CD4-positive, alpha-beta T cell treated with Interleukin-1 beta for 1 hour (primary cell): ENCODE results near the gene ECT2L.
A peak's percentile ranks its signal among the peaks of the same experiment; 100 is the strongest.
"Not testable (repeated sequence)": the region's sequence is repeated elsewhere in the genome, so short reads cannot be mapped to it uniquely, and the experiment has no call there.

Experiments used
- DNase-seq, 2 donors: peaks; one replicate each; pipeline ENCODE4 v3.0.0-alpha.2; 2020 to 2022

The ECT2L gene

DNA sequence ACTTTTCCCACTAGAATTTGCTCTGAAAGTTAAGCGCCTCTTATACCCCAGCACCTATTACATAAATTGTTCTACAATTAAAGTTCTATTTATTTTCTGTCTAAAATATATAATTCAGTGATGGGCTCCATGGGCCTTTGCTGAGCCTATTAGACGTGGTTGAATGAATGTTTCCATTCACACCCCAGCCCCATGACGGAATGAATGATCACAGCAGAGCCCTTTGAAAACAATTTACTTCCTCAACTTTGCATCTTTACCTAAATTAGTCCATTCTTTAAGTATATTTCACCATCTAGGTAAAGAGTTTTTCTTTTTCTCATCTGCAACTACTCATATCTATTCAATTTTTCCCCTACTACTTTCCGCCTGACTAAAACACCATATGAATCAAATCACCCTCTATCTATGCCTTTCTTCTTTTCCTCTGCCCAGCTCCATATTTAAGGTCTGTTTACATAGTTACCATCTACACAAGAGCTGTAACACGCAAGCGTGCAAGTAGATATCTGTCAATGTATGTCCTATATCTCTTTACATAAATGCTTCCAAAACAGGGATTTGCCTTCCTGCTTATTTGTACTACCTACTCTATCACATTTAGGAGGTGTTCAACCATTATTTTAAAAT lies 69.7 kb downstream of the ECT2L start:
- no peak for DNase-seq

DNA sequence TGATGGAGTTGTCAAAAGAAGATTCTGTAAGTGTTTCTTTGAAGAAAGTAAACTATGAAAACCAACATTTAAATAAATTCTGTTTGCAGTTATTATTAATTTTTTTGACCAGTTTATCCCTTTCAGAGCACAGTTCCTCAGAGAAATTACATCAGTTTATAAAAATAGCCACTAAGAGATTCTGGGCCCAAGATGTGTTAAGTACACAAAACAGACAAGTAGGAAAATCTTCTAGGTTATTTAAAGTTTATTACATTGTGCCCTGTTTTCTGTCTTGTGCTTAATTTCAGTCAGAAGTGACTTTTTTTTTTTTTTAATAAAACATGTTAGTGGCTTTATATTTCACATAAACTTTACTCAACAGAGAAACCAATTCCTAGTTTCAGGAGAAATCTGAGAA lies 72.3 kb downstream of the ECT2L start:
- no peak for DNase-seq

DNA sequence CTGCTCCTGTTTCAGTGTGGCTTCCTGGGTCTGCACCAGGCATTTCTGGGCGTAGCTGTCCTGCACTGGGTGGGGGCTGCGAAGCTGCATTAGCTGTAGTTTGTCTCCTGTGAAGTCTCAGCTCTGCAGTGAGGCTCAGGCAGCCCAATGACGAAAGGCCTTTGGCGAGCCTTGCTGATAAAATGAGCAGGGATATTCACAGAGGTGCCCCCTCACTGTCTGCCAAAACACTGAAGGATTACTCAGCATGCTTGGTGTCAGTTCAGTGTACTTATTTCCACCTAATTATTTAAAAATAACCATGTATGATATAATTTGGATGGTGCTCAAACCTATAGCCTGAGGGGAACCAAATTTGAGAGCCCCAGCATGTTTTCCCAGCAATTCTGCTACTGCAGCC lies 73.5 kb downstream of the ECT2L start:
- DNase-seq: no peak

DNA sequence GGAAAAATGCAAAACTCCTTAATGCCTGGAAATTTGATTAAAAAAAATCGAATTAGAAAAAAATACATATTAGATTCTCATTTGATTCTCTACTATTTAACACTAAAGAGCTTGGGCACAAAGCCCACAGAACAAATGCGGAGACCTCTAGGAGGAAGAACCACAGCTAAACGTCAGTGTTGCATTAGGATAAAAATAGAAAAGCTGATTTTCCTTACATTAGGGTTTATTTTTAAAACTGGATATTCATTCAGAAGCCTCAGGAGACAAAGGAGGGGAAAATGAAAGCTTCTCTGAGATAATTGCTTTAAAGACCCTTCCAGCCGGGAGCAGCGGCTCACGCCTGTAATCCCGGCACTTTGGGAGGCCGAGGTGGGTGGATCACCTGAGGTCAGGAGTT lies 77.3 kb downstream of the ECT2L start:
- no peak for DNase-seq

DNA sequence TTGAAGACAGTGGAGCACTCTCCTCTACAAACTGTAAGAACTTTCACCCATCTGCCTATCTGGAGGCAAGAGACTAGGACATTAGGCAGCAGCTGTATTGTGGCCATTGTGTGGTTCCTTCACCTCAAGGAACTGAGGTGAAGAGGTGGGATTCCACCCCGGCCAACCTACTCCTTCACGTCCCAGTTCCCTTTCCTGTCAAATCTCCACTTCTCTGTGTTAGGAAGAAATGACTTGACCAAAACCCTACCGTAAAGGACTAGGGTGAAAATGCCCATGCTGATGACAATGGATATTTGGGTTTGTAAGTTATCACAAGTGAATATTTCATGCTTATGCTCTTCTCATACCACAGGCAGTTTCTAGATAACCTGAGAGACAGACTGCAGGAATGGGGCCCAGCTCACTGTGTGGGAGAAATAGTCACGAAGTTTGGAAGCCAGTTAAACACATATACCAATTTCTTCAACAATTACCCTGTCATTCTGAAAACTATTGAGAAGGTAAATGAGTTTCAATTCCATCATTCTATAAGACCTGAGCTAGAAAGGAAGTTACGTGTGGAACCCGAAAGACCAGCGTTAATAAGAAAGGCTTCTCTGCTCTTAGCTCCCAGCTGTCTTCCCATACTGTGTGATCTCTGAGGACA lies 86.6 kb downstream of the ECT2L start:
- DNase-seq: no peak

DNA sequence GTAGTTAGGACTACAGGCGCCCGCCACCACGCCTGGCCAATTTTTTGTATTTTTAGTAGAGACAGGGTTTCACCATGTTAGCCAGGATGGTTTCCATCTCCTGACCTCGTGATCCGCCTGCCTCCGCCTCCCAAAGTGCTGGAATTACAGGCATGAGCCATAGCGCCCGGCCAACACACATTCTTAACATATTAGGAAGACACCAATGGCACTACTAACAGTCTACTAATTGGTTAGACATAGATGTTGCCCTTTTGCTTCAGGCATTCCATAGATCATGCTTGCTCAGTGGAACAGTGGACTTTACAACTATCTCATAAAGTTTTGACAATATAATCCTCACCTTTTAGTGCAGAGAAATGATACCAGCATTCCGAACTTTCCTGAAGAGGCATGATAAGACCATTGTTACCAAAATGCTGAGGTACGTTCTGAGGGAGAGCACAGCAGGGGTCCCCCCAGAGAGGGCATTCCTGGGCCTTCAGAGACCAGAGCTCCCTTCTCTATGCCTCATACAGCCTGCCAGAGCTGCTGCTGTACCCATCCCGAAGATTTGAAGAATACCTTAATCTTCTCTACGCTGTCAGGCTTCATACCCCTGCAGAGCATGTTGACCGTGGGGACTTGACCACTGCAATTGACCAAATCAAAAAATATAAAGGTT lies 89.4 kb downstream of the ECT2L start:
- no peak for DNase-seq

DNA sequence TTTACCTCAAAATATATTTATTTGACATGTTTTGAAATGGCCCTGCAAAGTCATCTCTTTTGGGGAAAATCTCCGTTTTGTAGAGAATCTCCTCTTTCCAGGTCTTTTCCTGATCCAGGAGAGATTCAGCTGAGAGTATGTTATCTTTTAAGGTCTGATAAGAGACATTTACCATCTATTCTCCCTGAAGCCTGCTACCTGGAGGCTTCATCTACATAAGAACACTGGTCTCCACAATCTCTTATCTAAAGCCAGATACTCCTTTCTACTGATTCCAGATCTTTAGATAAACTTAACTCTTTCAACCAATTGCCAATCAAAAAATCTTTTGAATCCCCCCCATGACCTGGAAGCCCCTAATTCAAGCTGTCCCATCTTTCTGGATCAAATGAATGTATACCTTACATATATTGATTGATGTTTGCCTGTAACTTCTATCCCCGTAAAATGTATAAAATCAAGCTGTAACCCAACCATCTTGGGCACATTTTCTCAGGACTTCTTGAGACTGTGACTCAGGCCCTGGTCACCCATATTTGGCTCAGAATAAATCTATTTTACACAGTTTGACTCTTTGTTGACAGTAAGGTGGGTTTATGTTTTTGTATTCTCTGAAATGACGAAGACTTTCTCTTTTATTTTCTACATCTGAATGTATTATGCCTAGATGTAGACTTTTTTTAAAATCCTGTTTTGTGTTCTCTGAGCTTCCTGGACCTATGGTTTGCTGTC lies 95.5 kb downstream of the ECT2L start:
- no peak for DNase-seq

DNA sequence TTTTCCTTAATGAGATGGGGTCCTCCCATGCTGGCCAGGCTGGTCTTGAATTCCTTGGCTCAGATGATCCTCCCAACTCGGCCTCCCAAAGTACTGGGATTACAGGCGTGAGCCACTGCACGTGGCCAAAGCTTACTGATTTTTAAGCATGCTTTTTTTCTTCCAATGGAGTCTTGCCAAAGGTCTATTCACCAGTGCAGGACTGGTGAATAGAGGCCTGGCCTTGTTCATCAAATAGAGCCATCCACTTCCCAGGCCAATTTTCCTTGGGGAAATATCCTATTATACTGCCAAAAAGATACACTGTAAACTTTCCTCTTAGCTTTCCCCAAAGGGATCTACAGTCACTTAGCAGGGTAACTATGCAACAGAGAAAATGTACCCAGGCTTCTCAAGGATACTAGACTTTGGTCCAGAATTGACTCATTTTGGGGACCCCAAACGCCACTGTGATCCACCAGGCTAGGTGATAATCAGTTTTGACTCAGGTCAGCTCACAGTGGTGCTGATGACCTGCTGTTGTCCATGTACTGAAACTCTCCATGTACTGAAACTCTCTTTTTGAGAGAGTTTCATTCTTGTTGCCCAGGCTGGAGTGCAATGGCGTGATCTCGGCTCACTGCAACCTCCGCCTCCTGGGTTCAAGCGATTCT lies 100.3 kb downstream of the ECT2L start:
- DNase-seq: no peak

DNA sequence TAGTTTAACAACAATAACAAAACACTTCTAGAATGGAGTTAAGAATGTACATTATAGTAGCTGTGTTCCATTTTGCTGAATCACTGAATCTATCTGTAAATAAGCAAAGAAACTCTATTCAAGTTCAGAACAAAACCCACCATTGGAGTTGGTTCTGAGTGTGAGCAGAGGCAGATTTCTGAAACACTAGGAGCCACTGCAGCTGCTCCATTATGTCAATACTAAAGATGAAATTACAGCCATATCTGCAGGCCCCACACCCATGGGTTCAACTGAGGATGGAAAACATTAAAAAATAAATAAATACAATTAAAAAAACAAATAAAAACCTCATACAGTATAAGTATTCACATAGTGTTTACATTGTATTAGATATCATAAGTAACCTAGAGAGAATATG lies 101.1 kb downstream of the ECT2L start:
- DNase-seq: no peak

DNA sequence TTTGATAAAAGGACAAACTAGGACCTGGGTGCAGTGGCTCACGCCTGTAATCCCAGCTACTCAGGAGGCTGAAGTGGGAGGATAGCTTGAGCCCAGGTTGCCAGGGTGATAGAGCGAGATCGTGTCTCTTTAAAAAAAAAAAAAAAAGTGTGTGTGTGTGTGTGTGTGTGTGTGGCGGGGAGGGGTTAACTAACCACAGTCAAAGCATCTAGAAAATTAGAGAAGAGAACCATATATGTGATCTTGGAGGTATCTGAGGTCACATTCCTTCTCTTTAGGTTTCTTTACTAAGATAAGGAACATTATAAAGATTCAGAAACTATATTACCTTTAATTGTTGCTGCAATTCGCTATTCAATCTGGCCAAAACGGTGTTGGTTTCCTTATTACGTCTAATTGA lies 111.3 kb downstream of the ECT2L start:
- DNase-seq: no peak

DNA sequence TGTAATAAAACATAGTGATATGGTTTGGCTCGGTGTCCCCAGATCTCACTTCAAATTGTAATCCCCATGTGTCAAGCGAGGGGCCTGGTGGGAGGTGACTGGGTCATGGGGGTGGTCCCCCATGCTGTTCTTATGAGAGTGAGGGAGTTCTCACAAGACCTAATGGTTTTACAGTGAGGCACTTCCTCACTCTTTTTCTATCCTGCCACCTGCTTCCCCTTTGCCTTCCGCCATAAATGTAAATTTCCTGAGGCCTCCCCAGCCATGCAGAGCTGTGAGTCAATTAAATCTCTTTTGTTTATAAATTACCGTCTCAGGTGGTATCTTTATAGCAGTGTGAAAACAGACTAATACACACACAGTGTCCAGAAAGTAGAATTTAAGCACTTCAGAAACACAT lies 113.6 kb downstream of the ECT2L start:
- no peak for DNase-seq

DNA sequence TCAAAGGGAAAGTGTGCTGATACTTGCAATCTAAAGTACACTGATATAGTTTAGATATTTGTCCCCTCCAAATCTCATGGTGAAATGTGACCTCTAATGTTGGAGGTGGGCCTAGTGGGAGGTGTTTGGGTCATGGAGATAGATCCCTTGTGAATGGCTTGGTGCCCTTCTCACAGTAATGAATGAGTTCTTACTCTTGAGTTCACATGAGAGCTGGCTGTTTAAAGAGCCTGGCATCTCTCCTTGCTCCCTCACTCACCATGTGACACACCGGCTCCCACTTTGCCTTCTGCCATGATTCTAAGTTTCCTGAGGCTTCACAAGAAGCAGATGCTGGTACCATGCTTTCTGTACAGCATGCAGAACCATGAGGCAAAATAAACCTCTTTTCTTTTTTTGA lies 114.1 kb downstream of the ECT2L start:
- no peak for DNase-seq

DNA sequence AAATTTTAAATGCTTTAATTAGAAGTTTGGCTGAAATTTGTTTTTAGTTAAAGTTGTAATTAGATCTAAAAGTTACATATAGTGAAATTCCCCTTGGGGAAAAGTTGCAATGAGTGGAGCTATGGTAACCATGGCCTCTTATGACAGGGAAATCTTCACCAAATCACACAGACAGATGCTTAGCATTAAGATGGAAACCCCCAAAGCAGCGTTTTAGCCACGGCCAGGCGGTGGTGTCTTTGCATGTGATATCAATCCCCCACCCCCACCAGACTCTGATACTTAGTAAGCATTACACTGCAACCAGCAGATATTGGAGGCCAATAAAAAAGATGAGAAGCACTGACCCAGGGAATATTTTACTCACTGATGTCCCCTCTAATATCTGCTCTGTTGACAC lies 116.4 kb downstream of the ECT2L start:
- no peak for DNase-seq

DNA sequence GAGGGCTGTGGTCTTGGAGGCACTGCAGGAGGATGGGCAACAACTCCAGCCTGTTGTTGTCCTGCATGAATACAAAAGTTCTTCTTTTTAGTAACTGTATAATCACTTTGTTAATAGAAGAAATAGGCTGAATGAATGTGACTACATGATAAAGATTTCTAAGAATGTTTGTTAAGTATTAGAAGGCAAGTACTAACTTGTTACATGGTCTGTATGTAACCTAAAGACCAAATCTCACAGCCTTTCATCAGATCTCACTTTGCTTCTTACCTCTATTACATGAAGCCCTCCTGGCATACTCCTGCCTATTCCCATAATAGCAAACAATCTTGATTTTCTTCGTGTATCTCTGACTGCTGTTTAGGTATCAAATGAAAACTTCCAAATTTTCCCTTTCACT lies 118.8 kb downstream of the ECT2L start:
- no peak for DNase-seq

DNA sequence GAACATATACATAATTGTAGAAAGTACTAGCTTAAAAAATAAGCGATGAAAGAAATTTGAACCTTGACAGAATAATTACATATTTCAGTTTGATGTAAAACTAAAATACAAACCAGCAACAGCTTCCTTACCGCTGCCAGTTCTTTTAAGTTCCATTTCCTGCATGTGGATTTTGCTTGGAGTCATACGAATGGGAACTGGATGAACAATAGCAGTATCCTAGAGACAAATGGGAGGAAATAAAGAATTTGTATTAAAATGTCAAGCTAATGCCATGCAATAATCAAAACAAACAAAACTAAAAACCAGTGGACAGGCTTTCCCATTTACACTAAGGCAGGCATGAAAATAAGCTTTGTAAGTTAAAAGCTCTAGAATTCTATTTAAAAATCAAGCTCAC lies 125.0 kb downstream of the ECT2L start:
- DNase-seq: no peak

DNA sequence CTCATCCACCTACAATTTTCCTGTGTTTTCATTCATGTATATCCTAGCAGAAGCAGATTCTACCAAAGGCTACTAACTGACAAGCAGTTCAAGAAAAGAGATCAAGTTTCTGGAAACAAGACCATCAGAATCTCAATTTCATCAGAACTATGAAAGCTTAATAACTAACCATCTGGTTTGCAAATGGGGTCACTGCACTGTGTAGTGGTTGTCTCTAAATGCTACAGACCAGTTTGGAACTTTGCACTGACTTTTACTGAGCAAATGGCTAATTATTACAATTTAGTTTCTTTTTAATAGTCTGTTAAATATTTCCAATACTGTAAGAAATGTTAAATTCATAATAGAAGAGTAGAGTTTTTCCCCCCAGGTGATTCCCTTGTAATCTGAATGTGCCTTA lies 127.7 kb downstream of the ECT2L start:
- no peak for DNase-seq

DNA sequence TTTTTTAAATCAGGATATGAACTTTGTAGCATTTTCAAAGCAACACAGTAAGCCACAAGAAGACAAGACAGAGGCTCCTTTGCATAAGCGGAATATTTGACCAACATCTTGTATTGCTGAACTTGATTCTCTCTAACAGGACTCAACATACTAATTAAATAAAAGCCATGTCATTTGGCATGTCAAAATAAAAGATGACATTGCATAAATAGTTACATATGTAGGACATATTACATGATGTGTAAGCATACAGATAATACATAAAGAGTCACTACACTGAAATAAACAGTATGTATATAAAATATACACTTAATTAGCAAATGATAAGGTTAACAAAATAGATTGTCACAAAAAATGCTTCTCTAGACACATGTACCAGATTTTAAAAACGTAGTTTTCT lies 129.9 kb downstream of the ECT2L start:
- DNase-seq: no peak

DNA sequence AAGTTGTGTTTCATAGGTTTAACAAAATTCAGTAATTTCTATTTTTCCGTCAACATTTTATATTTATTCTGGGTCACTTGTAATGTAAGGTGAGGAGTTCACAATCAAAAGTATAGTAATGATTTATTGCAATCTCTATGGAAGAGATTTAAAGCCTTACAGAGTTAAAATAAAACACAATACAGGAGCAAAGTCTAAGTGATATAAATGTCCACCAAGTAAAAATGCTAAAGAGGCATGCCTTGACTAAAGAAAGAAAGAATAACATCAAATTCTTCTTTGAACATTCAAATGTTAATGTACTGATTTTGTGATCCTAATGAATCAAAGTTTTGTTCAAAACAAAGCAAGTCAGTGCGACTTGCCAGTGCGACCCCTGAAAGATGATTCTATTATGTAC lies 130.7 kb downstream of the ECT2L start:
- DNase-seq: no peak

DNA sequence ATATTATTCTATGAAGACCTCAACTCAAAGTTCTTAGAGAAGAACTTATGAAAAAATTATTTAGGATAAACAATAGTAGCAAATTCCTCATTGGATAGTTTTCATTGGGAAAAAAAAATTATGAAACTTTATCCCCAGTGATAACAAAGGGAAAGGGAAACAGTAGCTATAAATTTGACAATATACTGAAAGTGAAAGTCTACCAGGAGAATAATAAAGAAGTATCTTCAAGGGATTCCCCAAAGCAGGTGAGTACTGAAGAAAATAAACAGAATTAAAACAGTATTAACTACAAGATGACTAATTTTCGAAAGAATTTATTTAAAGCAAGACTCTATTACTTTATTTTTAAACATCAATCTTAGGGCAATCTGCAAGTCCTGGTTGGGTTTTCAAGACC lies 135.8 kb downstream of the ECT2L start:
- DNase-seq: no peak

DNA sequence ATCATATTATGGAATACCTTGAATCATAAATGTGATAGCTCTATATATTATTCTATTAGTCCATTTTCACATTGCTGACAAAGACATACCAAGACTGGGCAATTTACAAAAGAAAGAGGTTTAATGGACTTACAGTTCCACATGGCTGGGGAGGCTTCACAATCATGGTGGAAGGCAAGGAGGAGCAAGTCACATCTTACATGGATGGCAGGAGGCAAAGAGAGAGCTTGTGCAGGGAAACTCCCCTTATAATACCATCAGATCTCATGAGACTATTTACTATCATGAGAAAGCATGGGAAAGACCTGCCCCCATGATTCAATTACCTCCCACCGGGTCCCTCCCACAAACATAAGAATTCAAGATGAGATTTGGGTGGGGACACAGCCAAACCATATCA lies 141.0 kb downstream of the ECT2L start:
- not testable (repeated sequence) for DNase-seq

DNA sequence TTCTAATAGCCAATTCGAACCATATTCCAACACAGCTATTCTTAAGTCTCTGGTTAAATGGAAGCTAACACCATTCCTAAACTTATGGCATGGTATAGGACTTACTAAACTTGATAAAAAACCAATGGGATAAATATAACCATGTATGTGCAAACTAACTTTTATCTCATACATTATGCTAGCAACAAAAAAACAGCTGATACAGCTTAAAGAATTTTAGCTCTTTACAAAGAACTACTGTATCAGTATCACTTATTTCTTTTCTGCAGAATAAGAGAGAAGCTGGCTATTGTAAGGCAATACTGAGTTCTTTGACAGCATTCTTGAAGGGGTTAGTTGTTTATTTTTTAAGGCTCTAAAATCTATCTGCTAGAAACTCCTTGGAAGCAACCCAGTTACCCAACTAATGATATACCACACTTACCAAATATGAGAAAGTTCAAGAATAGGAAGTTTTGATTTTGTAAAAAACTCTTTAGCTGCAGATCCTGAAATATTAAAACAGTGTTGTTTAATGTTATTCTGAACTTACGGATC lies 147.3 kb downstream of the ECT2L start:
- DNase-seq: no peak

DNA sequence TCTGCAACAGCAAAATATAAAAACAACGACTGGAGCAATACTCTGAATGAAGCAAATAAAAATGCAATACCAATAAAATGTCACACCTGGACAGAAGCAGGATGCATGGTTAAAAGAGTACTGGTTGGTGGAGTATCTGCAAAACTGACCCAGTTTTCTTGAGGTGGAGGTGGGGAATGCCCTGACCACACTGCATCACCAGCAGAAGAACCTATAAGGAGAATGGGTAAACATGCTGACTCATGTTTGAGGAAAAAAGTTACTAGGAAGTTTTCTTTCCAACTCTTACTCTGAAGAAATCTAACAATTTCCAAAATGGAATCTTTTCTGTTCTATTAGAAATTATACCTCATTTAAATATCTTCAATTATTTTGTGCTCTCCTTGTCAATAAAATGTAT lies 148.5 kb downstream of the ECT2L start:
- peak; percentile 13 to 25 for DNase-seq

DNA sequence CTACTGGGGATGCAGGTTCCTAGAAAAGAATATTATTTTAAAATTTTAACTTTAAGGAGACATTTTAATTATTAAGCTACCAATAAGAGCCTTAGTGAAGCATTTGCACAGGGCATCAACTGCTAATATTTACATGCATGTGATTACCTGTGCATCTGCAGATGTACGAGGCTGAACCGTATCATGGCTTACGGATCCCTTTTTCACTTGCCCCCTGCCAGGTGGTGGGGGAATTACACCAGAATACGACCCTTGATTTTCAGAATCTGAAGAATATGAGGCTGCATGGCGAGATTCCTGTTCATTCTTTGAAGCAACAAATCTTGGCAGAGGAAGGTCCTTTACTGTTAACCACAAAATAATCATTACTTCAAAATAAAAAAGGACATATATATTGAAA lies 149.5 kb downstream of the ECT2L start:
- no peak for DNase-seq
